Loucy (cell line): ENCODE measurements around the gene ITGA5.

Experiments used
- H2AFZ ChIP-seq: fragments of 200-600 bp; sonication (generic); 2 replicates; pipeline ENCODE4 v1.6.0; 2016; ENCODE audit warnings: antibody characterized with exemption, mild to moderate bottlenecking, low read length, moderate library complexity
- H3F3A ChIP-seq: fragments of 200-600 bp; 2 replicates; pipeline ENCODE4 v1.6.0; 2016; ENCODE audit warnings: antibody characterized with exemption, low read depth, mild to moderate bottlenecking
- H3K27me3 ChIP-seq: fragments of 200-600 bp; sonication (generic); 2 replicates; pipeline ENCODE4 v1.6.1; 2014; ENCODE audit warnings: low read length, mild to moderate bottlenecking; ENCODE audit not compliant: insufficient read depth, poor library complexity, severe bottlenecking
- H3K36me3 ChIP-seq: fragments of 200-600 bp; sonication (generic); 2 replicates; pipeline ENCODE4 v1.6.1; 2016; ENCODE audit warnings: low read length; ENCODE audit not compliant: insufficient read depth
- H3K4me1 ChIP-seq: fragments of 200-600 bp; sonication (generic); 2 replicates; pipeline ENCODE4 v1.5.1; 2014; ENCODE audit warnings: low read length, mild to moderate bottlenecking; ENCODE audit not compliant: insufficient read depth, poor library complexity, severe bottlenecking
- H3K4me2 ChIP-seq: fragments of 200-600 bp; sonication (generic); 2 replicates; pipeline ENCODE4 v1.6.0; 2014; ENCODE audit warnings: antibody characterized with exemption, low read length, low read depth, mild to moderate bottlenecking; ENCODE audit not compliant: poor library complexity, severe bottlenecking
- H3K4me3 ChIP-seq: fragments of 200-600 bp; sonication (generic); 2 replicates; pipeline ENCODE4 v1.5.1; 2014; ENCODE audit warnings: low read length, mild to moderate bottlenecking, mixed read lengths; ENCODE audit not compliant: poor library complexity, severe bottlenecking
- H3K79me2 ChIP-seq: fragments of 200-600 bp; sonication (generic); 2 replicates; pipeline ENCODE4 v1.6.1; 2014; ENCODE audit warnings: low read length; ENCODE audit not compliant: insufficient read depth
- H3K9ac ChIP-seq: fragments of 200-600 bp; sonication (generic); 2 replicates; pipeline ENCODE4 v1.6.0; 2014; ENCODE audit warnings: mild to moderate bottlenecking, low read depth, low read length, moderate library complexity; ENCODE audit not compliant: poor library complexity, severe bottlenecking
- H3K9me2 ChIP-seq: fragments of 200-600 bp; sonication (generic); replicated peaks from 2 replicates; pipeline ENCODE4 v1.6.1; 2016; ENCODE audit warnings: low read depth, low read length, mixed read lengths
- H3K9me3 ChIP-seq: fragments of 200-600 bp; sonication (generic); 2 replicates; pipeline ENCODE4 v1.6.1; 2014; ENCODE audit warnings: mild to moderate bottlenecking, antibody characterized with exemption, low read length, low read depth; ENCODE audit not compliant: insufficient read depth
- H4K20me1 ChIP-seq: fragments of 200-600 bp; sonication (generic); 2 replicates; pipeline ENCODE4 v1.6.0; 2014; ENCODE audit warnings: antibody characterized with exemption, low read length, mild to moderate bottlenecking; ENCODE audit not compliant: insufficient read depth, poor library complexity, severe bottlenecking
- CTCF ChIP-seq: fragments of 200-600 bp; sonication (generic); conservative IDR thresholded peaks from 2 replicates; pipeline ENCODE4 v1.5.1; 2014; ENCODE audit warnings: mild to moderate bottlenecking, antibody characterized with exemption, low read length
- EZH2phosphoT487 ChIP-seq: fragments of 200-600 bp; IDR thresholded peaks from 2 replicates; pipeline ENCODE4 v1.6.1; 2018; ENCODE audit warnings: antibody characterized with exemption, mild to moderate bottlenecking, moderate library complexity, borderline replicate concordance

The ITGA5 gene

GRCh38 chr12:54447917-54448316 lies 28.9 kb upstream of the ITGA5 start:
- Histone ChIP-seq H3K27me3 (no peaks in the 10 kb centered on the region), H2AFZ (peak overlapping the region; percentile 39; the same call in 1 of the 2 replicates)

GRCh38 chr12:54444206-54444605 lies 25.1 kb upstream of the ITGA5 start:
- Histone ChIP-seq H3K36me3 (no peaks in the 10 kb centered on the region), H3K4me1 (peaks cover 27% of the 10 kb centered on the region), H3K9me2 (no peaks in the 10 kb centered on the region), H3K4me2 (no peak overlapping the region), H4K20me1 (no peaks in the 10 kb centered on the region), H3K27me3 (no peaks in the 10 kb centered on the region), H3K79me2 (no peaks in the 10 kb centered on the region), H3F3A (no peaks in the 10 kb centered on the region), H3K9ac (no peak overlapping the region), H2AFZ (peak overlapping the region; percentile 46; the same call in 1 of the 2 replicates), H3K9me3 (no peaks in the 10 kb centered on the region), H3K4me3 (no peak overlapping the region)
- no peak for TF ChIP-seq EZH2phosphoT487
- no peak for TF ChIP-seq CTCF

More at GRCh38 chr12:54447917-54448316, 28.9 kb upstream of the ITGA5 start:
- Histone ChIP-seq H3K4me1 (peaks cover 32% of the 10 kb centered on the region), H3K9me2 (no peaks in the 10 kb centered on the region), H3K9ac (no peak overlapping the region), H3F3A (no peaks in the 10 kb centered on the region), H3K9me3 (no peaks in the 10 kb centered on the region), H3K4me2 (peak overlapping the region; percentile 31), H3K79me2 (no peaks in the 10 kb centered on the region), H3K36me3 (no peaks in the 10 kb centered on the region), H3K4me3 (no peak overlapping the region), H4K20me1 (no peaks in the 10 kb centered on the region)
- no peak for TF ChIP-seq EZH2phosphoT487
- no peak for TF ChIP-seq CTCF

GRCh38 chr12:54443446-54443845 lies 24.4 kb upstream of the ITGA5 start:
- Histone ChIP-seq H3K4me2 (no peak overlapping the region), H3K9me3 (no peaks in the 10 kb centered on the region), H3K79me2 (no peaks in the 10 kb centered on the region), H3K9ac (no peak overlapping the region), H3F3A (no peaks in the 10 kb centered on the region), H4K20me1 (no peaks in the 10 kb centered on the region), H2AFZ (no peak overlapping the region), H3K9me2 (no peaks in the 10 kb centered on the region), H3K4me1 (peaks cover 22% of the 10 kb centered on the region), H3K36me3 (no peaks in the 10 kb centered on the region), H3K27me3 (no peaks in the 10 kb centered on the region), H3K4me3 (no peak overlapping the region)
- TF ChIP-seq CTCF: no peak
